ENCODE measurements around the gene DPH1.

The DPH1 gene

DNA sequence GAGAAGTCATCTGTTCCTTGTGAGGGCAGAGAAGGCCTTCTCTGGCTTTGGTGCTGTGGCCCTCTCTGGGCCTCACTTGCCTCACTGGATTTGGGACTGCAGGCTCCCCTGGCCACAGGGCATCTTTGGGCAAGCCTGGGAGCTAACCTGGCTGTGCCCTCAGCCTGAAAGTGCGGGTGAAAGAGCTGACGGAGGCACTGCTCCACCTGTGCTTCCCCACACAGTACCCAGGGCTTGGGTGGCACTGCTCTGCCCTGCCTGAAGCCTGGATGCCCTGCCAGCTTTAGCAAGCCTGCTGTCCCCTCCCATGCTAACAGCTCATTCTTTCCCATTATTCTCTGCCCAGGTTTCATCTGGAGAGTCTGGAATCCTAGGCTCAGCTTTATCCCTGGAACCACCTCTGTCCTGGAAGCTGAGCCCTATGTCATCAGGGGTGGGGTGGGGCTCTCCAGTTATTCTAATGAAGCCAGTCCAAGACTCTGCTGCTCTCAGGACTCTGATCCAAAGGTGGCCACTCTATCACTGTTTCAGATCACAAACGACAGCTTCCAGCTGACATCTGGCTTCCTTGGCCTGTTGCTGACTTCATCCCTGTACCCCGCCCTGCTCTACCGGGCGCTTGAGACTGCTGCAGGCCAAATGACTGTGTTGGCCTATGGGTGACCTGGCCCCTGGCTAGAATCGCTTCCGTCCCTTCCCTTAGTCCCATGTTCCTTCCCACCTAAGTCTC, 54.2 kb downstream of the DPH1 start:
- TF ChIP-seq, protein P1, sequence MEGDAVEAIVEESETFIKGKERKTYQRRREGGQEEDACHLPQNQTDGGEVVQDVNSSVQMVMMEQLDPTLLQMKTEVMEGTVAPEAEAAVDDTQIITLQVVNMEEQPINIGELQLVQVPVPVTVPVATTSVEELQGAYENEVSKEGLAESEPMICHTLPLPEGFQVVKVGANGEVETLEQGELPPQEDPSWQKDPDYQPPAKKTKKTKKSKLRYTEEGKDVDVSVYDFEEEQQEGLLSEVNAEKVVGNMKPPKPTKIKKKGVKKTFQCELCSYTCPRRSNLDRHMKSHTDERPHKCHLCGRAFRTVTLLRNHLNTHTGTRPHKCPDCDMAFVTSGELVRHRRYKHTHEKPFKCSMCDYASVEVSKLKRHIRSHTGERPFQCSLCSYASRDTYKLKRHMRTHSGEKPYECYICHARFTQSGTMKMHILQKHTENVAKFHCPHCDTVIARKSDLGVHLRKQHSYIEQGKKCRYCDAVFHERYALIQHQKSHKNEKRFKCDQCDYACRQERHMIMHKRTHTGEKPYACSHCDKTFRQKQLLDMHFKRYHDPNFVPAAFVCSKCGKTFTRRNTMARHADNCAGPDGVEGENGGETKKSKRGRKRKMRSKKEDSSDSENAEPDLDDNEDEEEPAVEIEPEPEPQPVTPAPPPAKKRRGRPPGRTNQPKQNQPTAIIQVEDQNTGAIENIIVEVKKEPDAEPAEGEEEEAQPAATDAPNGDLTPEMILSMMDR (IDR thresholded peaks at IDR 0.05; ENCODE audit: low read depth, low read length): no peak
- no peak overlapping the region for H3K4me3 ChIP-seq (ENCODE audit: low read depth, low read length)
- H3K36me3 ChIP-seq: no peaks in the 10 kb centered on the region
- peaks cover 23% of the 10 kb centered on the region for H3K4me1 ChIP-seq
- H3K27me3 ChIP-seq: no peaks in the 10 kb centered on the region
- DNase-seq: peak; percentile 41
- H3K9me3 ChIP-seq: no peaks in the 10 kb centered on the region

DNA sequence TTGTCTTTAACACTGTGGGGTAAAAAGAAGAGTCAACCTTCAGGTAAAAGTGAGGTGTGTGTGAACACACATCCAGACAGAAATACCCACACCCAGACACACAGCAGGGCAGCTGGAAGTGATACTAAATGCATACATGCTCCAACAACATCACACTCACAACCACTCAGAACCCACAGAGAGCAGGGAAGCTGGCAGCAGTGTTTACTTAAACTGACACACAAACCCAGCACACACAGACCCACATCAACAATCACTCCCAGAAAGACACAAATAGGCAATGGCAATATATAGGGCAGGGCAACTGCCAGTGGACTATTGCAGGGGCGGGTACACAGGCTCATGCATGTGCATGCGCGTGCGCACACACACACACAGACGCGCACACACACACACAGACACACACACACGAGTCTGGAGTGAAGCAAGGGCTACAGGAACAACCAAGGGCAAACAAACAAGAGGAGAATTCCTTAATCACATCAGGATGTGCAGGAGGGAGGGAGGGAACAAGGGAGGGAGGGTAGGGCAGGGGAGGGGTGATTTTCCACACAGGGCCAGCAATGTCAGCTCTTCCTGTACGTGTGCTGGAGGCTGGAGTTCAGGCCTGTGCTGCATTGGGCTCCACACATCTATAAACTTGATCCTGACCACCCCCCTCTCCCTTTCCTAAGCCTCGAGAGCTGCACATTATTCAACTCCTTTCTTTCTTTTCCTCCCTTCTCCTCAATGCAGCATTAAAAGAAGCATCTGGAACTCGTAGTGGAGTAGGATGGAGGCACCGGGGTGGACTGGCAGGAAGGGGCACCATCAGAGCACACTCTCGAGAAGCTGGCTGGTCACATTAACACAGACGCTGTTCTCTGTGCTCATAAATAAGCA, 55.1 kb downstream of the DPH1 start:
- Histone ChIP-seq H3K27me3 (no peaks in the 10 kb centered on the region), H3K4me1 (peaks cover 23% of the 10 kb centered on the region), H3K36me3 (no peaks in the 10 kb centered on the region), H3K4me3 (ENCODE audit: low read depth, low read length) (no peak overlapping the region), H3K9me3 (no peaks in the 10 kb centered on the region)
- peak; percentile 39 for DNase-seq
- TF ChIP-seq, protein P1 (IDR thresholded peaks at IDR 0.05; ENCODE audit: low read depth, low read length): no peak

DNA sequence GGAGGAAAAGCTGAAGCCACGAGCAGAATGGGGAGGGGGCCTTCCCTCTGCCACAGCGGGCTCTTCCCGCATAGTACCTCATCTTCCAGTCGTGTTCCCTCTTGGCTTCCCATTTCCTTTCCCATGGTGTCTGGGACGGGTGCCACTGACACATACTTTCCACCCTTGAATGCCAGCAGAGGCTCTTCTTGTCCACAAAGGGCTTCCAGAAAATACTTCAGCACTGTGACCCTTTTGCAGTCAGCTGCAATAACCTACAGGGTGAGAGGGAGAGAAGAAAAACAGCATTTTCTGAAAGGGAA, 55.6 kb downstream of the DPH1 start:
- Histone ChIP-seq H3K4me3 (ENCODE audit: low read depth, low read length) (no peak overlapping the region), H3K4me1 (peaks cover 23% of the 10 kb centered on the region), H3K36me3 (no peaks in the 10 kb centered on the region), H3K27me3 (no peaks in the 10 kb centered on the region), H3K9me3 (no peaks in the 10 kb centered on the region)
- TF ChIP-seq, protein P1 (IDR thresholded peaks at IDR 0.05; ENCODE audit: low read depth, low read length): no peak
- no peak for DNase-seq

DNA sequence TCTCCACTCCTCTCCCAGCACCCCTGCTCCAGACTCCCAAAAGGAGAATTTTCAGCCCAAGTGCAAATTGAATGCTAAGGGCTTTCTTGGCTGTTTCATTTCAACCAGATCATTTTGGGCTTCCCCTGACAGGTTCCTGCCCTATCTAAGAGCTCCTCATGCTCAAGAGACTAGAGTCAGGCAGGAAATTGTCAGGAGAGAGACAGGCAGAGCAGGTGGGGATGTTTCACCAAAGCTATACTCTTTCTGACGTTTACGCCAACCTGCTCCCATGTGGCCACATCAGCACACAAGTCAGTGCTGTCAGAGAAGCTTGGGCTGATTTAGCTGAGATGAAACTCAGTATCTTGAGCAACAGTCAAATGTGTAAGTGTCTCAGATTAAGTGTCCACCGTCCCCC, 56.4 kb downstream of the DPH1 start:
- Histone ChIP-seq H3K4me3 (ENCODE audit: low read depth, low read length) (no peak overlapping the region), H3K9me3 (no peaks in the 10 kb centered on the region), H3K27me3 (no peaks in the 10 kb centered on the region), H3K4me1 (peaks cover 23% of the 10 kb centered on the region), H3K36me3 (no peaks in the 10 kb centered on the region)
- DNase-seq: no peak
- TF ChIP-seq, protein P1 (IDR thresholded peaks at IDR 0.05; ENCODE audit: low read depth, low read length): no peak

DNA sequence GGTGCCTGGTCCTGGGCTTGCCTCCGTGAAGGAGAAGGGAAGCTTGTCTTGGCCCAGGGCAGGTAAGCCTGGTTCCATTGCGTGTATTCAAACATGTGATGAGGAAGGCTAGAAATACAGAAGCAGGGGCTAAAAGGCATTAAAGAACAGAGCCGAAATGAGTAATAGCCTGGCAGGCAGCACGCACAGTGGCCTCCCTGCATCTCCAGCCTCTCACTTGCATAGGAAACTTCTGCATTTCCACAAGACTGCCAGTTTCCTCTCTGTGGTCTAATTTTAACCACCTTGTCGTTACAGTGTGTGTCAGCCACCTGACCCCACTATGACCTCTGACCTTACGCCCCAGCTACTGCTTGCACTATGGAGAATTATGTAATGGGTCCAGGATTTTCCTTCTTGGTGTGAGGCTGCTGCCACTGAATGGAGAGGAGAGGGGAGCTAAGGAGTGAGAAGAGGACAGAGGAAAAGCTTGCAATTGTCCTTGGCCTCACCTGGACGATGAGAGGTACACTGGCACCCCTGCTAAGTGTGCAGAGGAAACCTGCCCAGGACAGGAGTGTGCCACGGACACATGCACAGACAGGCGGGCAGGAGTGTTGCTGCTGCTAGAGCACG, 57.8 kb downstream of the DPH1 start:
- no peak for DNase-seq
- no peak overlapping the region for H3K4me3 ChIP-seq (ENCODE audit: low read depth, low read length)
- H3K4me1 ChIP-seq: peaks cover 19% of the 10 kb centered on the region
- H3K36me3 ChIP-seq: no peaks in the 10 kb centered on the region
- H3K9me3 ChIP-seq: no peaks in the 10 kb centered on the region
- H3K27me3 ChIP-seq: no peaks in the 10 kb centered on the region
- TF ChIP-seq, protein P1 (IDR thresholded peaks at IDR 0.05; ENCODE audit: low read depth, low read length): no peak

Measured in BE2C (cell line).